Adipocyte (in vitro differentiated cells): ENCODE data around the gene KIRREL3.
"Not testable (repeated sequence)": the region's sequence is repeated elsewhere in the genome, so short reads cannot be mapped to it uniquely, and the experiment has no call there.

ENCODE experiments used
- DNase-seq: peaks from one replicate; pipeline ENCODE4 v3.0.0-alpha.2; 2015; ENCODE audit warnings: low read depth
- H3K27me3 ChIP-seq: replicated peaks from 2 replicates; pipeline ENCODE4 v1.7.0; 2013; ENCODE audit warnings: mild to moderate bottlenecking, low read length, moderate library complexity; ENCODE audit not compliant: control insufficient read depth, insufficient read depth
- H3K36me3 ChIP-seq: 2 replicates; pipeline ENCODE4 v1.7.0; 2013; ENCODE audit warnings: low read length, mild to moderate bottlenecking, moderate library complexity; ENCODE audit not compliant: control insufficient read depth, insufficient read depth, severe bottlenecking
- H3K4me1 ChIP-seq: 2 replicates; pipeline ENCODE4 v1.7.0; 2013; ENCODE audit warnings: mild to moderate bottlenecking, low read length, moderate library complexity; ENCODE audit not compliant: control insufficient read depth, insufficient read depth
- H3K4me3 ChIP-seq: 2 replicates; pipeline ENCODE4 v1.7.0; 2013; ENCODE audit warnings: mild to moderate bottlenecking, low read length, moderate library complexity
- H3K9ac ChIP-seq: 2 replicates; pipeline ENCODE4 v1.7.0; 2013; ENCODE audit warnings: mild to moderate bottlenecking, low read length, moderate library complexity
- H3K9me3 ChIP-seq: 2 replicates; pipeline ENCODE4 v1.7.0; 2013; ENCODE audit warnings: mild to moderate bottlenecking, low read length, moderate library complexity; ENCODE audit not compliant: control insufficient read depth

The KIRREL3 gene

DNA sequence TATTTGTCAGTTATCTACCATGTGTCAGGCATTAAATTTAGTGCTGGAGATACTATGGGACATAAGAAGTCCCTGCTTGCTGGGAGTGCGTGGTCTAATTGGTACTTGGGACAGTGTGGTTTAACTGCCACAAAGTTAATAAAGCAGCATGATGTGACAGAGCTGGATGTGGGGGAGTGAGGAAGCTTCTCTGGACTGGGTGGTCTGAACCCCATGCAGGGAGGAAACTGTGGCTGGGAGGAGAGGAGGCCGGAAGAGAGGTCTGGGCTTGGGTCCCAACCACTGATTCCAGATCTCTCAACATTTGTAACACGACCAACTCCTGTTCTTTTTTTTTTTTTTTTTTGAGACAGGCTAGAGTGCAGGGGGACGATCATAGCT is 607.9 kb downstream of the KIRREL3 start:
- Histone ChIP-seq H3K9me3 (no peaks in the 10 kb centered on the region), H3K9ac (no peak overlapping the region), H3K4me3 (no peak overlapping the region), H3K27me3 (no peaks in the 10 kb centered on the region), H3K4me1 (peaks cover 18% of the 10 kb centered on the region), H3K36me3 (no peaks in the 10 kb centered on the region)
- DNase-seq: no peak

DNA sequence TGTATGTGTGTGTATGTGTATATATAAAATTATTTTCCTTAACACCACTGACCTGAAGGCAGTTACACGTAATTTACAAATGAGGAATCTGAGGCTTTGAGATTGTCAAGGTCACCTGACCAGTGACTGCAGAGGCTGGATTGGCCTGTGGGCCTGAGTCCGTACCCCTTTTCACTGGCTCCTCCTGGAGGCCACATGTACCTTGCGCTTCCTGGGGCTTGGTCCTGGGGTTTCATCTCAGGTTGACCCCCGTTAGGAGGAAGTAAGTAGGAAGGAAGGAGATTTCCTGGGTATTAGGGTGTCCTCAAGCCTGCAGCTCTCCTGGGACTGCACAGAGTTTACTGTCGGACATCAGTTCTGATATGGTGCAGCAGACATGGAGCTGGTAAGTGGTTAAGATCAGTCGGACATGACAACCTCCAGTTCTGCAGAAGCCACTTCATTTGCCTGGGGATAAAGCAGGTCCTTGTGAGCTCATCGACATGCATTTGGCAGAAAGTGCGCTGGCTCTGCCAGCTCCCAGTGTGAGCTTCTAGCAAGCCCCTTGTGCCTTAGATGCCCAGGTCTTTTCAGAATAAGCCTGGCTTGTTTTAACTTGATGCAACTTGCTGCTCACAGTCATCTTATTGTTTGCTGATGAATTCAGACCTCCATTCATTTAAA is 608.5 kb downstream of the KIRREL3 start:
- Histone ChIP-seq H3K4me1 (peaks cover 18% of the 10 kb centered on the region), H3K36me3 (no peaks in the 10 kb centered on the region), H3K9me3 (no peaks in the 10 kb centered on the region), H3K4me3 (no peak overlapping the region), H3K9ac (no peak overlapping the region), H3K27me3 (no peaks in the 10 kb centered on the region)
- no peak for DNase-seq

DNA sequence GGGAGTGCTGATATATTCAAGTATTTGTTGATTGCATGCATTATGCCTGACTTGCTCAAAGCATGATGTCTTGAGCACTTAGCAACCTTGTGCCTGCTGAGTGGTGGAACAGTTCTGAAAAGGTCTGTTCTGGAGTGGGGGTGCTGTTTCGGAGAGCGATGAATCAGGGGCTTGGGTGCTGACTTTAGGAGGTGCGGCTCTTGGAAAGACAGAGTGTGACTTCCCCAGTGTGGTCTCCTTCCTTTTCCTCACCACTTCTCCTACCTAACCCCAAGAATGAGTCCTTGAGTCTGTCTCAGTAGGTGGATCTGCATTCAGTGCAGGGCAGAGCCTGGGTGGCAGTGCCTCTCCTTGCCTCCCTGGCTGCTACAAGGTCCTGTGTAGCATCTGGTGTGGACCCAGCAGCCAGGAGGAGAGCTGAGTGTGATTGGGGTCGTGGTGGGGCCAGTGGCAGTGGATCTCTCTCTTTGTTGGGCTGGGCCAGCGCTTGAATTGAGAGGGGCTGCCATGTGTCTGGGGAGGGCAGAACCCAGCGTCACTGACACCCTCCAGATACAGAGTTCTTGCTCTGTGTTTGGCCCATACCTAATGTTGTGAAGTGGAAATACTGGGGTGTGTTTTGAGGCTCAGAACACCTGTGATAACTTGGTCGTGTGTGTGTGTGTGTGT is 609.1 kb downstream of the KIRREL3 start:
- Histone ChIP-seq H3K9me3 (no peaks in the 10 kb centered on the region), H3K36me3 (no peaks in the 10 kb centered on the region), H3K9ac (no peak overlapping the region), H3K4me1 (peaks cover 18% of the 10 kb centered on the region), H3K4me3 (no peak overlapping the region), H3K27me3 (no peaks in the 10 kb centered on the region)
- no peak for DNase-seq

GRCh38 chr11:126390272-126390867 is 610.2 kb downstream of the KIRREL3 start:
- no peaks in the 10 kb centered on the region for H3K9me3 ChIP-seq
- DNase-seq: no peak
- no peaks in the 10 kb centered on the region for H3K36me3 ChIP-seq
- H3K4me3 ChIP-seq: no peak overlapping the region
- no peaks in the 10 kb centered on the region for H3K27me3 ChIP-seq
- no peak overlapping the region for H3K9ac ChIP-seq
- H3K4me1 ChIP-seq: peaks cover 15% of the 10 kb centered on the region

GRCh38 chr11:126387857-126388256 is 612.7 kb downstream of the KIRREL3 start:
- no peaks in the 10 kb centered on the region for H3K9me3 ChIP-seq
- H3K36me3 ChIP-seq: no peaks in the 10 kb centered on the region
- H3K4me1 ChIP-seq: peaks cover 10% of the 10 kb centered on the region
- H3K9ac ChIP-seq: no peak overlapping the region
- no peak for DNase-seq
- H3K27me3 ChIP-seq: no peaks in the 10 kb centered on the region
- no peak overlapping the region for H3K4me3 ChIP-seq

DNA sequence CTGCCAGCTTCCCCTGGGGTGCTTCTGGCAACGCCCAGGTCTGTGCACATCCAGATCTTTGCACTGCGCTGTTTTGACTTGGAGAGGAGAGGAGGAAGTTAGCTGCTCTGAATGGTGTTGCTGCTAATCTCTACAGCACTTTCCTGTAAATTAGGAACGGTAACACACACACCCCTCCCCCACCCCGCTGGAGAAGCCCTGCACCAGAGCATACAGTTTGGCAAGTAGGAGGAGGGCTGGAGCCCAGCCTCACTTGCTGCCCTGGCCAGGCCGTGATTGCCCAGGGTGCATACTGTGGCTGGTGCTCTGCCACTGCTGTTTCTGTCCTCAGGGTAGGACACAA is 613.9 kb downstream of the KIRREL3 start:
- not testable (repeated sequence) for H3K4me3 ChIP-seq, DNase-seq, H3K9me3 ChIP-seq, H3K4me1 ChIP-seq, H3K9ac ChIP-seq, H3K36me3 ChIP-seq, H3K27me3 ChIP-seq

- no peaks in the 10 kb centered on the region for H3K27me3 ChIP-seq
- no peak overlapping the region for H3K9ac ChIP-seq
- H3K9me3 ChIP-seq: no peaks in the 10 kb centered on the region
- no peaks in the 10 kb centered on the region for H3K36me3 ChIP-seq
- DNase-seq: no peak
- H3K4me1 ChIP-seq: no peaks in the 10 kb centered on the region
- no peak overlapping the region for H3K4me3 ChIP-seq
Observed at GRCh38 chr11:126385991-126386728, 614.4 kb downstream of the KIRREL3 start.

DNA sequence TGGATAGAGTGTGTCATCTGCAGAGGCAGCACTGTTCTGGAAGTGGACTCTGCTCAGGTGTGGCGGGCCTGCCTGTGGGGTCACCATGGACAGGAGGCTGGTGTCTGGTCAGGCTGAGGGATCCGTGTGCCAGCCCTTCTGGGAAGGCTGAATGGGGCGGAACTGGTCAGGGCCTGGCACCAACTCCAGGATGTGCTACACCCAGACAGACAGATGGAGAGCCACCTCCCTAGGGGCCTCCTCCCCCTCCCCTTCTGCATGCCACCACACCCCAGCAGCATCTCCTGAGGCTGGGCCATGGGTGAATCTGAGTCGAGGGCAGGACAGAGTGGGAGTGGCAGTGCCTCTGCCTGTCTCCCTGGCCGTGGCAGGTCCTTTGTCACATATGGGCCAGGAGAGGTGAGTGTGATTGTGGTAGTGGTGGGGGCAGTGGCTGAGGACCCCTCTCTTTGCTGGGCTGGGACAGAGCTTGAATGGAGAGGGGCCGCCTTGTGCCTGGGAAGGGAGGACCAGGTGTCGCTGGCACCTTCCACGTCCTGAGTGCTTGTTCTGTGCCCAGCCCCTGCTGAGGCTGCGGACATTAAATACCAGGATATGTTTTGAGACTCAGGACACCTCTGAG is 616.0 kb downstream of the KIRREL3 start:
- H3K4me1 ChIP-seq: no peaks in the 10 kb centered on the region
- peaks cover 5% of the 10 kb centered on the region for H3K36me3 ChIP-seq
- no peaks in the 10 kb centered on the region for H3K27me3 ChIP-seq
- H3K9me3 ChIP-seq: no peaks in the 10 kb centered on the region
- no peak for DNase-seq
- no peak overlapping the region for H3K9ac ChIP-seq
- H3K4me3 ChIP-seq: no peak overlapping the region

GRCh38 chr11:126383339-126384335 is 616.9 kb downstream of the KIRREL3 start:
- Histone ChIP-seq H3K36me3 (peaks cover 5% of the 10 kb centered on the region), H3K9ac (no peak overlapping the region), H3K27me3 (no peaks in the 10 kb centered on the region), H3K9me3 (no peaks in the 10 kb centered on the region), H3K4me3 (no peak overlapping the region), H3K4me1 (peaks cover 3% of the 10 kb centered on the region)
- no peak for DNase-seq

- H3K36me3 ChIP-seq, H3K27me3 ChIP-seq, H3K9me3 ChIP-seq, H3K4me1 ChIP-seq, H3K9ac ChIP-seq, DNase-seq, H3K4me3 ChIP-seq: not testable (repeated sequence)
Observed at GRCh38 chr11:126382641-126383040, 617.9 kb downstream of the KIRREL3 start.
